A172 (cell line): Measurements from ENCODE around the gene FLT3LG. TPM values are rescaled to one million over a fixed set of nuclear protein-coding genes. Genes with fewer than 3 reads are reported as not detected.
"Not testable (repeated sequence)": the region's sequence is repeated elsewhere in the genome, so short reads cannot be mapped to it uniquely, and the experiment has no call there.

Source experiments
- DNase-seq: peaks from one replicate; pipeline ENCODE4 v3.0.0-alpha.2; 2015; ENCODE audit warnings: low spot score
- total RNA-seq: library from RNA; depleted of rRNA; stranded (reverse); fragments of >200 nt; shearing (Covaris generic); gene quantifications from 2 replicates; pipeline ENCODE4 v1.2.3, GENCODE V29; 2014

Gene FLT3LG
- total RNA-seq, 1 experiment from 2014 or later: 6.2 TPM

DNA sequence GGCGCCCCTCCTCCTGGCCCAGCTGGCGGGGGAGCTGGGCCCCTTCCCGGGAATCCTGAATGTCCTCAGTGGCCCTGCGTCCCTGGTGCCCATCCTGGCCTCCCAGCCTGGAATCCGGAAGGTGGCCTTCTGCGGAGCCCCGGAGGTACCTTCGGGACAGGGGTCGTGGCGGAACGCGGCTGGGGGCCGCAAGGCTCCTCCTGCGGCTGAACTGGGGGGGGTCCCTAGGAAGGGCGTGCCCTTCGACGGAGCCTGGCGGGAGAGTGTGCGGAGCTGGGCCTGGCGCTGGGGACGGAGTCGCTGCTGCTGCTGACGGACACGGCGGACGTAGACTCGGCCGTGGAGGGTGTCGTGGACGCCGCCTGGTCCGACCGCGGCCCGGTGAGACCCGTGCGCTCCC, 12.4 kb upstream of the FLT3LG start:
- no peak for DNase-seq

DNA sequence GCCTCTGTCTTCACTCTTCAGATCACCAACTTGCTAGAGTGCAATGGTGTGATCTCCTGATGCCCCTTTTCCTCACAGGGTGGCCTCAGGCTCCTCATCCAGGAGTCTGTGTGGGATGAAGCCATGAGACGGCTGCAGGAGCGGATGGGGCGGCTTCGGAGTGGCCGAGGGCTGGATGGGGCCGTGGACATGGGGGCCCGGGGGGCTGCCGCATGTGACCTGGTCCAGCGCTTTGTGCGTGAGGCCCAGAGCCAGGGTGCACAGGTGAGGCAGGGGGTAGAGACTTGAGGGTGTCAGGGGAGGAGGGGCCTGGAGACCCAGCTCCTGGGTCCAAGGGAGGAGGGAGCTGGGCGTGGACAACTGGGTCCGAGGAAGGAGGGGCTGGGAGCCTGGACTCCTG, 11.5 kb upstream of the FLT3LG start:
- no peak for DNase-seq

DNA sequence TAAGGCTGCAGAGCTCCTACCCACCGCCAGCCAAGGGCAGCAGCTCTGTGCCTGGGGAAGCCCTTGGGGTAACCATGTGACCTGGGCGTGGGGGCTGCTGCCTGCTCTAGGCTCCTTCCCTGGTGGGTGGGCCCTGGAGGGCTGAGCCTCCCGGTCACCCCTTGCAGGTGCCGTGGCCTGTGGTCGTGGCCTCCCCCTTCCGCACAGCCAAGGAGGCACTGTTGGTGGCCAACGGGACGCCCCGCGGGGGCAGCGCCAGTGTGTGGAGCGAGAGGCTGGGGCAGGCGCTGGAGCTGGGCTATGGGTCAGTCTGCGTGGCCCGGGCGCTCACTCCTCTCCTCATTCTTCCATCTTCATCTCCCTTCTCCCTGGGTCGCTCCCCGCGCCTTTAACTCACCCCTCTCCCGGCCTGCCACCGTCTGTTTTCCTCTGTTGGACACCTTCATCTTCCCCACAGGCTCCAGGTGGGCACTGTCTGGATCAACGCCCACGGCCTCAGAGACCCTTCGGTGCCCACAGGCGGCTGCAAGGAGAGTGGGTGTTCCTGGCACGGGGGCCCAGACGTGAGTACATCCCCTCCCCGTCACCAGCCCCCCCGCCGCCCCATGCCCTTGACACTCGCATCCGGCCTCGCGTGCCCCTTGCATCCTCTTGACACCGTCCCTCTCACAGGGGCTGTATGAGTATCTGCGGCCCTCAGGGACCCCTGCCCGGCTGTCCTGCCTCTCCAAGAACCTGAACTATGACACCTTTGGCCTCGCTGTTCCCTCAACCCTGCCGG, 9.9 kb upstream of the FLT3LG start:
- DNase-seq: no peak

DNA sequence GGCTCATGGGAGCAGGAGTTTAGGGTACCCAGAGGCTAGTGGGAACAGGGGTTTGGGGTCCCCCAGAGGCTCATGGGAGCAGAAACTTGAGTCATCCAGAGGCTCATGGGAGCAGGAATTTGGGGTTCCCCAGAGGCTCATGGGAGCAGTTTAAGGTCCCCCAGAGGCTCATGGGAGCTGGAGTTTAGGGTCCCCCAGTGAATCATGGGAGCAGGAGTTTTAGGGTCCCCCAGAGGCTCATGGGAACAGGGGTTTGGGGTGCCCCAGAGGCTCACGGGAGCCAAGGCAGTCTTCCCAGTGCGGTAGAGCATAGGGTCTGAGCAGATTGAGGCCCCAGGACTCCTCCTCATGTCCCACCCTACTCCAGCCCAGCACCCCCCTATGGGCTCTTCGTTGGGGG, 8.6 kb upstream of the FLT3LG start:
- DNase-seq: no peak

DNA sequence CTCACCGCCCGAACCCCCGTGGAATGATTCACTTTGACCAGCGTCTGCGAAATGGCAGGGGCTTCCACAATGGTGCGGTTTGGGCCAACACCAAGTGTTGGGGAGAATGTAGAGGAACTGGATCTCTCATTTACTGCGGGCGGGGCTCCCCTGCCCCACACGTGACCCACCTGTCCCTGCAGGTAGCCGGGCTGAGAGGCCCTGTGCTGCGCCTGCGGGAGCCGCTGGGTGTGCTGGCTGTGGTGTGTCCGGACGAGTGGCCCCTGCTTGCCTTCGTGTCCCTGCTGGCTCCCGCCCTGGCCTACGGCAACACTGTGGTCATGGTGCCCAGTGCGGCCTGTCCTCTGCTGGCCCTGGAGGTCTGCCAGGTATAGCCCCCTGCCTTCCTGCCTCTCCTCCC, 5.8 kb upstream of the FLT3LG start:
- no peak for DNase-seq

DNA sequence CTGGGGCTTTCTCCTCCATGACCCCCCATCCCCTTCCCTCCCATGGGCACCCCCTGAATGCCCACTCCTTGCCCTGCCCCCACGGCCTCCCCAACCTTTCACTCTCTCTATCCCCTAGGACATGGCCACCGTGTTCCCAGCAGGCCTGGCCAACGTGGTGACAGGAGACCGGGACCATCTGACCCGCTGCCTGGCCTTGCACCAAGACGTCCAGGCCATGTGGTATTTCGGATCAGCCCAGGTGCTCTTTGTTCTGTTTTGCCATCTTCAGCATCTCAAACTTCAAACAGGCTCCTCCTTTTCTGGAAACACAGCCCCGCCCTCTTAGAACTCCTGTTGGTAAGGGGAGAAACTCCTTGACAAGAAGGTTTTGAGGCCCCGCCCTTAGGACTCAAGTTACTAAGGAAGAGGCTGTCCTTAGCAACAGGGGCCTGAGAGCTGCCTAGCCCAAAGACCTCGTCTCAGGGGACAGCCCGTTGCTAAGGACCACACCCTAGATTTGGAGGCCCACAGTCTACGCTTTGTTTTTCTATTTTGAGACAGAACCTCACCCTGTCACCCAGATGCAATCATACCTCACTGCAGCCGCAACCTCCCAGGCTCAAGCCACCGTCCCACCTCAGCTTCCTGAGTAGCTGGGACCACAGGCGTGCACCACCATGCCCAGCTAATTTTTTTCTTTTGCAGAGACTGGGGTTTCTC, 5.1 kb upstream of the FLT3LG start:
- DNase-seq: peak; percentile 94

DNA sequence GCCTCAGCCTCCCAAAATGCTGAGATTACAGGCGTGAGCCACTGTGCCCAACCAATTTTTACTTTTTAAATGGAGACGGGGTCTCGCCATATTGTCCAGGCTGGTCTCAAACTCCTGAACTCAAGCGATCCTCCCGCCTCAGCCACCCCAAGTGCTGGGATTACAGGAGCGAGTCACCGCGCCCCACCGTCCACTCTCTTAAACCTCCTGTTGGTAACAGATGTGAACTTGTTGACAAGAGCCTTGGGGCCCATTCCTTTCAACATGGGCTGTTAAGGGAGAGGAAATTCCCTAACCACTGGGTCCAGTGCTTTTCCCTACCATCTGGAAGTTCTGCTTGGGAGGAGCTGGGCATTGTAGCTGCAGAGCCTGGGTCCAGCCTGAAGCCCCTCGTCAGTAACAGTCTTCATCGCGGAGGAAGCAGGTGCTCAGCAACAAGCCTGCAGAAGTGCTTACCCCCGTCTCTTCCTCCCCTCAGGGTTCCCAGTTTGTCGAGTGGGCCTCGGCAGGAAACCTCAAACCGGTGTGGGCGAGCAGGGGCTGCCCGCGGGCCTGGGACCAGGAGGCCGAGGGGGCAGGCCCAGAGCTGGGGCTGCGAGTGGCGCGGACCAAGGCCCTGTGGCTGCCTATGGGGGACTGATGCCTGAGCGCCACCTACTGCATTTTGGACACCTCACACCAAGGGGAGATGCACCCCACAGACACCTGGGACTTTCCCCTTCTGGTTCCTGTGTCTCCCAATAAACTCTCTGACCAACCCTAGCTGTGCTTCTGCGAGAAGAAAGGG, 4.0 kb upstream of the FLT3LG start:
- peak; percentile 27 for DNase-seq

DNA sequence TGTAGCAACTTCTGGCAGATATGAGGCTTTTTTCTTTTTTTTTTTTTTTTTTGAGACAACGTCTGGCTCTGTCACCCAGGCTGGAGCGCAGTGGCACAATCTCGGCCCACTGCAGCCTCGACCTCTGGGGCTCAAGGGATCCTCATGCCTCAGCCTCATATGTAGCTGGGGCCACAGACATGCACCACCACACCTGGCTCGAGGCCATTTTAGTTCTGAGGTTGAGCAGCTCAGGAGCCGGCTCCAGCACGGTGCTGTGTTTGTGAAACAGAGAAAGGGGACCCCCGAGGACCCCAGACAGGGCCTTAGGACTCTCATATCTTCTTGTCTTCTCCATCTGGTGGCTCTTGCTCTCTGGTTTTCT, 3.4 kb upstream of the FLT3LG start:
- no peak for DNase-seq

DNA sequence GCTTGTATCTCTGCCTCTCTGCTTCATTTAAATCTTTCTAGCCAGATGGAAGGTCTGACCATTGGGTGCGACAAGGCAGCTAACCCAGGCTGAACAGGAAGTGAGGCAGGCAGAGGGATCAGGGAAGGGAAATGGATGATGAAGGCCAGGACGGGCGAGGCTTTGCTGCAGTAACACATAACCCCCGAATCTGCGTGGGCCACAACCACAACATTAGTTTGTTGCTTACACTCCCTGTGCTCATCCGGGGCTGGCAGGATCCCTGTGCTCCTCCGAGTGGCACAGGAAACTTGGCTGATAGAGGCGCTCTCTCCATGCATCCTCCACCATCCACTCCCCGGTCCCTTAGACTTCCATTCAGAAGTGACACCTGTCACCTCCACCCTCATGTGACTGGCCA, 1.1 kb upstream of the FLT3LG start:
- DNase-seq: no peak

DNA sequence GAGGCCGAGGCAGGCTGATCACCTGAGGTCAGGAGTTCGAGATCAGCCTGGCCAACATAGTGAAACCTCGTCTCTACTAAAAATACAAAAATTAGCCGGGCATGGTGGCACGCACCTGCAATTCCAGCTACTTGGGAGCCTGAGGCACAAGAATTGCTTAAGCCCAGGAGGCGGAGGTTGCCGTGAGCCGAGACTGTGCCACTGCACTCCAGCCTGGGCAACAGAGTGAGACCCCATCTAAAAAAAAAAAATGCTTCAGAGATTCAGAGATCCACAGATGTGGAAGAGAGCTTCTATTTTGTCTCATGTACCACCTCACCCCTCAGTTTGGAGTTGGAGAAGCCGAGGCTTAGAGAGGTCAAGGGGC, 531 bp upstream of the FLT3LG start:
- DNase-seq: not testable (repeated sequence)

DNA sequence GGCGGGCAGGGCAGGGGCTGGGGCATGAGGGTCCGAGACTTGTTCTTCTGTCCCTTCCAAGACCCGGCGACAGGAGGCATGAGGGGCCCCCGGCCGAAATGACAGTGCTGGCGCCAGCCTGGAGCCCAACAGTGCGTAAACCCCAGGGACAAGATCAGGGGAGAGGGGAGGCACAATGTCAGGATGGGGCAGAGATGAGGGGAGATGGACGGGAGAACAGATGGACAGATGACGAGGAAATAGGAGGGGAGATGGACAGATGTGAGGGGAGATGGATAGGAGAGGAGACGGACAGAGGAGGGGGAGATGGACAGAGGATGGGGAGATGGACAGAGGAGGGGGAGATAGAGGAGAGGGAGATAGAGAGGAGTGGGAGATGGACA, 518 bp downstream of the FLT3LG start:
- no peak for DNase-seq

DNA sequence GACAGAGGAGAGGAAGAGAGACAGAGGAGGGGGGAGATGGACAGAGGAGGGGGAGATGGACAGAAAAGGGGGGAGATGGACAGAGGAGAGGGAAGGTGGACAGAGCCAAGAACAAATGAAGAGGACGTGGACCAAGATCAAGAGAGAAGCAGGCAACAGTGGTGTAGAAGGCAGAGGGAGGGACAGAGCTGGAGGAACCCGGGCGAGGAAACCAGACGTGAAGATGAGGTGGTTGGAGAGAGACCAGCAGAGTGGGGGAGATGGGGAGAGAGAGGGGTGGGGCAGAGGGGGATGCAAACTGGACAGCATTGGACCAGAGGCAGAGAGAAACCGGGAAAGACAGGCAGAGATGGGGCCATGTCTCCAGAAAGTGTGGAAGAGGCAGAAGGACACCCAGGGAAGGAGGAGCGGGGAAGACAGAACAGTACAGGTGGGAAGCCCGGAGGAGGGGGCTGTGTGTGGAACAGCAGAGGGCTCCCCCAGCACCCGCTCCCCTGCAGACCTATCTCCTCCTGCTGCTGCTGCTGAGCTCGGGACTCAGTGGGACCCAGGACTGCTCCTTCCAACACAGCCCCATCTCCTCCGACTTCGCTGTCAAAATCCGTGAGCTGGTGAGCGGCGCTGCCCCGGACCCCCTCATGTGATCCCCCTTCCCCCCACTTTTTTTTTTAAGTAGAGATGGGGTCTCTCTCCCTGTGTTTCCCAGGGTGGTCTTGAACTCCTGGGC, 1.3 kb downstream of the FLT3LG start:
- DNase-seq: no peak

DNA sequence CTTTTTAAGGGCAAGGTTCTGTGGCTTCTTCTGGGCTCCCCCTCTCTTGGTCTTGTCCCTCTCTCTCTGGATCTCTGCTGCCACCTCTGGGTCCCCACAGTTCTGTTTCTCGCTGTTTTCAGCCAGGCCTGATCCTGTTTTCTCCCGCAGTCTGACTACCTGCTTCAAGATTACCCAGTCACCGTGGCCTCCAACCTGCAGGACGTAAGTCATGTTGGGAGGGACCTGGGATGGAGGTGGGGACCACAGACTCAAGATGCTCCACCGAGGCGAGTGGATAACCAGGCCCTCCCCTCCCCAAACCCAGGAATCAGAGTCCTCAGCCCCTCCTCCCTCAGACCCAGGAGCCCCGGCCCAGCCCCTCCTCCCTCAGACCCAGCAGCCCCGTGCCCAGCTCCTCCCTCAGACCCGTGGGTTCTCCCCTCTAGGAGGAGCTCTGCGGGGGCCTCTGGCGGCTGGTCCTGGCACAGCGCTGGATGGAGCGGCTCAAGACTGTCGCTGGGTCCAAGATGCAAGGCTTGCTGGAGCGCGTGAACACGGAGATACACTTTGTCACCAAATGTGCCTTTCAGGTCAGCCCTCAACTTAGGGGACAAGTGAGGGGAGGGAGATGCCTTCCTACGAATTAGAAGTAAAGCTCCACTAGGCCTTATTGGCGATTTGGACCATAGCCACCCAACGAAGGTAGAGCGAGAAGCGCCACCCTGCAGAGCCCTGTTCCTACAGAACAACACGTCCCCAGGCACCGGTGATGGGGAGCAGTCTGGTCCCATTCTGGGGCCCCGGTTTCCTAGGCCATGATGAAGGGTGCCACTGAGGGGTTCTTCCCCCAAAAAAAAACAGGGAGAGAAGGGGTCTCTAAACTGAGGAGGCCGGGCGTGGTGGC, 2.2 kb downstream of the FLT3LG start:
- DNase-seq: no peak

DNA sequence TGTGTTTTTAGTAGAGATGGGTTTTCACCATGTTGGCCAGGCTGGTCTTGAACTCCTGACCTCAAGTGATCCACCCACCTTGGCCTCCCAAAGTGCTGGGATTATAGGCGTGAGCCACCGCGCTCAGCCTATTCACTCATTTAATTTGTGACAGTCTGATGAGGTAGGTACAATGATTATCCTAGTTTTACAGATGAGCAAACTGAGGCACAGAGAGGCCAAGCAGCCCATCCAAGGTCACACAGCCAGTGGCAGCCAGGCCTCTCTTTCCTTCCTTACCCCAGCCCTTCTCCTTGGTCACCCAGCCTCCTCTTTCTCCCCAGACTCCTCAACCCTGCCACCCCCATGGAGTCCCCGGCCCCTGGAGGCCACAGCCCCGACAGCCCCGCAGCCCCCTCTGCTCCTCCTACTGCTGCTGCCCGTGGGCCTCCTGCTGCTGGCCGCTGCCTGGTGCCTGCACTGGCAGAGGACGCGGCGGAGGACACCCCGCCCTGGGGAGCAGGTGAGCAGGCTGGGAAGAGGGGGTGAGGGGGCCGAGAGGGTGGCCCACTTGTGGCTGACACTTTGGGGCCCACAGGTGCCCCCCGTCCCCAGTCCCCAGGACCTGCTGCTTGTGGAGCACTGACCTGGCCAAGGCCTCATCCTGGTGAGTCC, 6.1 kb downstream of the FLT3LG start:
- DNase-seq: no peak

DNA sequence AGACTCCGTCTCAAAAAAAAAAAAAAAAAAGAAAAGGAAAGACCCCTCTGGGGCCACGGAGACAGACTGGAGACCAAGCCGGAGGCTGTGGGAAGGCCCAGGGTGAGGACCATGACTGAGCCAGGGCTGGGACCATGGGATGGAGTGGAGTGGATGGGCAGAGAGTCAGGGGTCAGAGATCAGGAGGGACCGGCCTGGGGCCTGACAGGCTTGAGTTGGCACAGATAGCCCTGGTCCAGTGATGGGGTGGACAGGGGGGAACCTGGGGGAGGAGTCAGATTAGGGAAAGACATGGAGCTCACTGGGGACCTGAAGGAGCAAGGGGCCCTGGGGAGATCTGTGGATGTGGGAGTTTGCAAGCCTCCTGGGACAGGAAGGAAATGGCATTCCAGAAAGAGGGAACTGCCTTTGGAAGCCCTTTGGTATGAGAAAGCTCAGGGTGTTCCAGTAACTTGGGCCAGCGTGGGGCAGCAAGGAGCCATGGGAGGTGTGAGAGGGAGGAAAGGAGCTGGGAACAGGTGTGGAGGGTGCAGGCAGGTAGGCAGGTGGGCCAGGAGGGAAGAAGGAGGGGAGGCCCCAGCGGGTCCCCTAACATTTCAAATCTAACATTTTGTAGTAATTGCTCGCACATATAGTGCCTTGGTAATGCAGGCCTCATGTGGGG, 7.1 kb downstream of the FLT3LG start:
- DNase-seq: no peak

DNA sequence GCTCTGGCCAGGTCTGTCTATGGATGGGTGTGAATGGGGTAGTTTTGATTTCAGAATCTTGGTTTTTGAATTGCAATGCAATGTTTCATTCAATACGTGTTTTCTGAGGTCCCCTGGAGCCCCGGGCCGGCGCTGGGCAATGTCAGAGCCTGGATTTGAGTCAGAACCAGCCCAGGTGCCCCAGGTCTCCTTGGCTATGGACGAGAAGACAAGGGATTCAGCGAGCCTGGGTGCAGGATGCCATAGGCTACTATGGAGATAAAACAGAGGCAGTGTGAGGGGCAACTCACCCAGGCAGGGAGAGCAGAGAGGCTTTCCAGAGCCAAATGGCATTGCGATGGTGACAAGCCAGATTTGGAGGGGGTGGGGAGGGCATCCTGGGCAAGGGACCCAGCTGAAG, 12.2 kb downstream of the FLT3LG start:
- no peak for DNase-seq

DNA sequence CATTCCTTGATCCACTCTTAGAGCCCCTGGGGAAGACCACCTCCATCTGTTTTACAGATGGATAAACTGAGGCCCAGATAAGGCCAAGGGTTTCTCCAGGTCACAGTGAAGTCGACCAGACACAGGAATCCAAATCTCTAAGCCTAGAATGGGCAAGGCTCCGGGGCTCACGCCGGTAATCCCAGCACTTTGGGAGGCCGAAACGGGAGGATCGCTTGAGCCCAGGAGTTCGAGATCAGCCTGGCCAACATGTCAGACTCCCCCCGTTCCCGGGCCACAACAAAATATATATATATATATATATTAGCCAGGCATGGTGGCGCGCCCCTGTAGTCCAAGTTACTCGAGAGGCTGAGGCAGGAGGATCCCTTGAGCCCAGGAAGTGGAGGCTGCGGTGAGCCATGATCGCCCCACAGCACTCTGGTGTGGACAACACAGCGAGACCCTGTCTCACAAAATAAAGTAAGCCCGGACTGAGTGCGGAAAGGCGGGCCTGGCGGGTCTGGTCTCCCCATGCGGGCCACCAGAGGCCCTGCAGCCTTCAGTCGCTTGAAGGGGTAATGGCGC, 12.8 kb downstream of the FLT3LG start:
- DNase-seq: no peak

DNA sequence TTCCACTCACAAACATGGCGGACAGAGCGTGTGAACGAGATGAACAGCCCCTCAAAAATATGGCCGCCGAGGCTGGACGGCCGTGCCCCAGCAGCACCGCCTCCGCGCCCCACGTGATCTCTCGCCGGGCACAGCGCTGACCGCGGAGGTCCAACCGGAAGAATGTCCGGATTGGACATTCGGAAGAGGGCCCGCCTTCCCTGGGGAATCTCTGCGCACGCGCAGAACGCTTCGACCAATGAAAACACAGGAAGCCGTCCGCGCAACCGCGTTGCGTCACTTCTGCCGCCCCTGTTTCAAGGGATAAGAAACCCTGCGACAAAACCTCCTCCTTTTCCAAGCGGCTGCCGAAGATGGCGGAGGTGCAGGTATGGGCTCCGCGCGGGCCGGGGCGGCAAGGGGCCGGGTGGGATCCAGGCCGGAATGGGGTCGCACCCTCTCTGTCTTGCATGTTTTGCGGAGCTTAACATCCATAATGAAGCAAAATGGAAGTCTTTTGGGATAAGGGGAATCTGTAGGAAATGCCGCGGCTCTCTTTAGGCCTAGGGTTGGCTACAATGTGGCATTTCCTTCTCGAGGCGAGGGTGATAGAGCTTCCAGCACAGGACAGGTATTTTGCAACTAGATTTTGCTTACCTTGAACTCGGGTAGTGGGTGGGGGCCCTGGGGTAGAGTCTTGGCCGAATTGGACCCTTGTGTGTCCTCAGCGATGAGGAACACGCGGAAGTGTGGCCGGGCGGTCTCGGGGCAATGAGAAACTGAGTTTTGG, 13.4 kb downstream of the FLT3LG start, which contains the start of gene RPL13A:
Gene RPL13A, plus strand, starts transcription at position 332 of the 769 bp plus-strand sequence. Its CDS starts 22 bp downstream, at position 354.
- DNase-seq: peak; percentile 99
